Liver (tissue), 9 donors: Measurements from ENCODE around the gene ADAMTS2. TPM values are rescaled to one million over a fixed set of nuclear protein-coding genes. Genes with fewer than 3 reads are reported as not detected.

ENCODE experiments used
- DNase-seq: peaks from one replicate; pipeline ENCODE4 v3.0.0-alpha.2; 2017; ENCODE audit warnings: low spot score
- H3K27ac ChIP-seq, 2 donors: one replicate each; pipeline ENCODE4 v1.7.0; 2013; ENCODE audit warnings: inconsistent platforms in 2 of 2, low read length in 2 of 2, control low read depth in 1 of 2, low read depth in 1 of 2, mild to moderate bottlenecking in 1 of 2
- H3K27me3 ChIP-seq, 4 donors: one replicate each; pipeline versions ENCODE4 v1.6.1 to v1.7.0; 2013; ENCODE audit warnings: low read length in 3 of 4, inconsistent platforms in 1 of 4, mild to moderate bottlenecking in 1 of 4, moderate library complexity in 1 of 4; ENCODE audit not compliant: control insufficient read depth in 4 of 4, insufficient read depth in 4 of 4
- H3K36me3 ChIP-seq, 4 donors: one replicate each; pipeline versions ENCODE4 v1.6.1 to v1.7.0; 2013; ENCODE audit warnings: low read length in 3 of 4, mild to moderate bottlenecking in 3 of 4, low read depth in 1 of 4, moderate library complexity in 1 of 4; ENCODE audit not compliant: control insufficient read depth in 4 of 4, insufficient read depth in 3 of 4
- H3K4me1 ChIP-seq, 4 donors: one replicate each; pipeline versions ENCODE4 v1.6.1 to v1.7.0; 2013; ENCODE audit warnings: low read length in 3 of 4, mild to moderate bottlenecking in 3 of 4, moderate library complexity in 1 of 4; ENCODE audit not compliant: control insufficient read depth in 4 of 4, insufficient read depth in 4 of 4
- H3K4me3 ChIP-seq, 3 donors: one replicate each; pipeline versions ENCODE4 v1.6.1 to v1.7.0; 2013; ENCODE audit warnings: low read length in 3 of 3, control low read depth in 1 of 3, low read depth in 1 of 3, mild to moderate bottlenecking in 1 of 3
- H3K9ac ChIP-seq, 2 donors: one replicate each; pipeline ENCODE4 v1.7.0; 2013; ENCODE audit warnings: low read length in 2 of 2, mild to moderate bottlenecking in 2 of 2, moderate library complexity in 2 of 2, control low read depth in 1 of 2, low read depth in 1 of 2
- H3K9me3 ChIP-seq, 4 donors: one replicate each; pipeline versions ENCODE4 v1.6.1 to v1.7.0; 2013; ENCODE audit warnings: low read length in 3 of 4; ENCODE audit not compliant: control insufficient read depth in 4 of 4
- ATF3 ChIP-seq: IDR thresholded peaks from 2 replicates; pipeline ENCODE4 v1.6.1; 2016; ENCODE audit warnings: antibody characterized with exemption
- CTCF ChIP-seq: fragments of 150-350 bp; IDR thresholded peaks from 2 replicates; pipeline ENCODE4 v1.5.1; 2017; ENCODE audit warnings: improper control_type of control experiment, low read depth, low read length; ENCODE audit not compliant: missing input control
- EGR1 ChIP-seq, 2 donors: IDR thresholded peaks; 2 replicates each; pipeline ENCODE4 v1.6.1; 2016 to 2018; ENCODE audit warnings: antibody characterized with exemption in 2 of 2, low read depth in 2 of 2
- FOXA1 ChIP-seq: IDR thresholded peaks from 2 replicates; pipeline ENCODE4 v1.6.1; 2016; ENCODE audit warnings: antibody characterized with exemption
- FOXA2 ChIP-seq: IDR thresholded peaks from 2 replicates; pipeline ENCODE4 v1.6.1; 2016; ENCODE audit warnings: antibody characterized with exemption
- GABPA ChIP-seq, 2 donors: IDR thresholded peaks in 1 of 2; conservative IDR thresholded peaks in 1 of 2; 2 replicates each; pipeline ENCODE4 v1.6.1; 2016; ENCODE audit warnings: antibody characterized with exemption in 2 of 2, mild to moderate bottlenecking in 1 of 2, moderate library complexity in 1 of 2
- HNF4A ChIP-seq, 2 donors: conservative IDR thresholded peaks; 2 replicates each; pipeline ENCODE4 v1.6.1; 2016; ENCODE audit warnings: antibody characterized with exemption in 2 of 2, mild to moderate bottlenecking in 2 of 2
- HNF4G ChIP-seq: IDR thresholded peaks from 2 replicates; pipeline ENCODE4 v1.6.1; 2016; ENCODE audit warnings: antibody characterized with exemption
- JUND ChIP-seq, 2 donors: IDR thresholded peaks; 2 replicates each; pipeline ENCODE4 v1.6.1; 2016; ENCODE audit warnings: antibody characterized with exemption in 2 of 2
- MAX ChIP-seq: IDR thresholded peaks from 2 replicates; pipeline ENCODE4 v1.6.1; 2016; ENCODE audit warnings: antibody characterized with exemption
- NR2F2 ChIP-seq: IDR thresholded peaks from 2 replicates; pipeline ENCODE4 v1.6.1; 2016; ENCODE audit warnings: antibody characterized with exemption
- RAD21 ChIP-seq, 2 donors: IDR thresholded peaks; 2 replicates each; pipeline ENCODE4 v1.6.1; 2016; ENCODE audit warnings: antibody characterized with exemption in 2 of 2, mild to moderate bottlenecking in 2 of 2
- RXRA ChIP-seq, 2 donors: IDR thresholded peaks; 2 replicates each; pipeline ENCODE4 v1.6.1; 2017 to 2018; ENCODE audit warnings: antibody characterized with exemption in 2 of 2, mild to moderate bottlenecking in 1 of 2
- SP1 ChIP-seq: IDR thresholded peaks from 2 replicates; pipeline ENCODE4 v1.6.1; 2018; ENCODE audit warnings: antibody characterized with exemption, mild to moderate bottlenecking
- YY1 ChIP-seq: IDR thresholded peaks from 2 replicates; pipeline ENCODE4 v1.6.1; 2016; ENCODE audit warnings: antibody characterized with exemption, mild to moderate bottlenecking
- ZBTB33 ChIP-seq: IDR thresholded peaks from 2 replicates; pipeline ENCODE4 v1.6.1; 2016; ENCODE audit warnings: antibody characterized with exemption
- WGBS: extraction: QIAGEN DNeasy Blood & Tissue Kit; methylation state at CpG from one replicate; pipeline ENCODE4 v1.1.7; 2013; 5-methylcytosine and 5-hydroxymethylcytosine counted together
- polyA plus RNA-seq, 2 donors: library from polyadenylated mRNA; stranded (reverse) in 1 of 2; unstranded in 1 of 2; fragments of 200-250 nt in 1 of 2; fragments of >200 nt in 1 of 2; fragmentation: Nextera tagmentation in 1 of 2; extraction: Ambion mirVana in 1 of 2; gene quantifications; one replicate each; pipeline versions ENCODE4 v1.2.1 to v1.2.3, GENCODE V29; 2013 to 2015
- total RNA-seq, 2 donors: library from RNA; depleted of rRNA; stranded (reverse); fragments of >200 nt; gene quantifications; one replicate each; pipeline ENCODE4 v1.2.3, GENCODE V29; 2014
- donor health status: healthy.
- donor health status: healthy.
- donor health status: healthy.
- donor health status: healthy.
- donor health status: healthy.

ADAMTS2 gene
- total and polyA plus RNA-seq, 4 donors = 2.7 to 24.3 (median 12.0) TPM

GRCh38 chr5:179297486-179298180 lies 47.6 kb downstream of the ADAMTS2 start:
- H3K9ac ChIP-seq = no peak overlapping the region
- H3K36me3 ChIP-seq = no peaks in the 10 kb centered on the region
- H3K4me3 ChIP-seq = no peak overlapping the region
- H3K9me3 ChIP-seq = peaks cover 0 to 3% (median 2%) of the 10 kb centered on the region in 4 donors
- peaks cover 0 to 3% (median 0%) of the 10 kb centered on the region in 4 donors for H3K4me1 ChIP-seq
- no peak for DNase-seq
- H3K27ac ChIP-seq = peak overlapping the region; percentile 15 to 25
- TF ChIP-seq NR2F2 = no peak
- TF ChIP-seq HNF4G = no peak
- TF ChIP-seq JUND (IDR thresholded peaks at IDR 0.05) = no peak
- no peak for TF ChIP-seq EGR1 (IDR thresholded peaks at IDR 0.05; ENCODE audit: low read depth in 2 of 2)
- no peak for TF ChIP-seq RAD21 (IDR thresholded peaks at IDR 0.05)
- TF ChIP-seq CTCF = no peak
- 78% methylated on average over 16 of the region's 16 CpGs for WGBS
- no peaks in the 10 kb centered on the region for H3K27me3 ChIP-seq

GRCh38 chr5:179297026-179297425 lies 48.2 kb downstream of the ADAMTS2 start:
- H3K27me3 ChIP-seq = no peaks in the 10 kb centered on the region
- no peaks in the 10 kb centered on the region for H3K36me3 ChIP-seq
- H3K4me3 ChIP-seq = no peak overlapping the region
- no peak for TF ChIP-seq SP1
- no peak for TF ChIP-seq EGR1 (IDR thresholded peaks at IDR 0.05; ENCODE audit: low read depth in 2 of 2)
- no peak for TF ChIP-seq MAX
- TF ChIP-seq GABPA (IDR thresholded peaks at IDR 0.05 in 1 of 2, conservative IDR thresholded peaks at IDR 0.05 in 1 of 2) = no peak
- no peak for TF ChIP-seq RXRA (IDR thresholded peaks at IDR 0.05)
- TF ChIP-seq NR2F2 = no peak
- no peak for TF ChIP-seq JUND (IDR thresholded peaks at IDR 0.05)
- no peak for TF ChIP-seq RAD21 (IDR thresholded peaks at IDR 0.05)
- TF ChIP-seq YY1 = no peak
- TF ChIP-seq ZBTB33 = no peak
- TF ChIP-seq FOXA2 = no peak
- TF ChIP-seq ATF3 = no peak
- no peak for TF ChIP-seq FOXA1
- no peak for TF ChIP-seq HNF4A (conservative IDR thresholded peaks at IDR 0.05)
- peaks cover 0 to 3% (median 0%) of the 10 kb centered on the region in 4 donors for H3K4me1 ChIP-seq
- peak overlapping the region; percentile 15 to 25 for H3K27ac ChIP-seq
- DNase-seq = no peak
- H3K9me3 ChIP-seq = peaks cover 0 to 3% (median 2%) of the 10 kb centered on the region in 4 donors
- 92% methylated on average over 10 of the region's 10 CpGs for WGBS
- no peak overlapping the region for H3K9ac ChIP-seq
